GM12872 (cell line): ENCODE data around the gene CNTNAP2.

ENCODE experiments used
- CTCF ChIP-seq: IDR thresholded peaks from 3 replicates; pipeline ENCODE4 v1.5.1; 2011; ENCODE audit warnings: low read depth, mild to moderate bottlenecking, low read length, moderate library complexity; ENCODE audit not compliant: insufficient read depth

CNTNAP2 gene

GRCh38 chr7:146096994-146097393, 19.6 kb upstream of the CNTNAP2 start:
- peak; percentile 19; the same call in 1 of the 3 replicates for TF ChIP-seq CTCF

- TF ChIP-seq CTCF, result no peak
Measured at GRCh38 chr7:146106319-146106718, 10.3 kb upstream of the CNTNAP2 start.

GRCh38 chr7:146112755-146113154, 3.8 kb upstream of the CNTNAP2 start:
- TF ChIP-seq CTCF, result no peak

GRCh38 chr7:146115548-146115850, 1.1 kb upstream of the CNTNAP2 start:
- no peak for TF ChIP-seq CTCF

GRCh38 chr7:146115851-146116520, 615 bp upstream of the CNTNAP2 start:
- TF ChIP-seq CTCF, result no peak

- TF ChIP-seq CTCF, result no peak
Measured at GRCh38 chr7:146117576-146117975, 975 bp downstream of the CNTNAP2 start.

- TF ChIP-seq CTCF, result no peak
Measured at GRCh38 chr7:146119002-146119401, 2.4 kb downstream of the CNTNAP2 start.
